HG03175 (cell line): ENCODE results near the gene PARD3B.
"Not testable (repeated sequence)": the region's sequence is repeated elsewhere in the genome, so short reads cannot be mapped to it uniquely, and the experiment has no call there.

Experiments
- ATAC-seq: cut with Tn5 transposase; IDR thresholded peaks from one replicate; pipeline ENCODE4 v1.9.1; 2021; ENCODE audit warnings: mild to moderate bottlenecking, moderate library complexity; ENCODE audit not compliant: unreplicated experiment

Gene PARD3B

GRCh38 chr2:205474741-205475415 is 929.6 kb downstream of the PARD3B start:
- ATAC-seq = no peak

DNA sequence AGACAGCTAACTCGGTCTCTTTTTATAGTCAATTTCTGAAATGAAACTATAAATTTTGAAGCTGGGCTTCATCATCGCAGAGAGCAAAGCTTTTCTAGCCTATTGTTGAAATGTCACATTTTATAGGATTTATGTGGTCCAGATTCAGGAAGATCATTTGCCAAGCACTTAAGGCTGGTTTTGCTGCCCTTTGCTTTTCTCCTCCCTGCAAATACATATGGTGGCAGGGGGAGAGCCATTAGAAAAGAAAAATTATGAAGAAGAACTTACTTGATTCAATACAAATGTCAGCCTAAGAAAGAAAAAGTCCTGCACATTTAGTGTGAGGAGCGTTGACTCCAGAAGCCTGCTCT is 930.1 kb downstream of the PARD3B start:
- no peak for ATAC-seq

DNA sequence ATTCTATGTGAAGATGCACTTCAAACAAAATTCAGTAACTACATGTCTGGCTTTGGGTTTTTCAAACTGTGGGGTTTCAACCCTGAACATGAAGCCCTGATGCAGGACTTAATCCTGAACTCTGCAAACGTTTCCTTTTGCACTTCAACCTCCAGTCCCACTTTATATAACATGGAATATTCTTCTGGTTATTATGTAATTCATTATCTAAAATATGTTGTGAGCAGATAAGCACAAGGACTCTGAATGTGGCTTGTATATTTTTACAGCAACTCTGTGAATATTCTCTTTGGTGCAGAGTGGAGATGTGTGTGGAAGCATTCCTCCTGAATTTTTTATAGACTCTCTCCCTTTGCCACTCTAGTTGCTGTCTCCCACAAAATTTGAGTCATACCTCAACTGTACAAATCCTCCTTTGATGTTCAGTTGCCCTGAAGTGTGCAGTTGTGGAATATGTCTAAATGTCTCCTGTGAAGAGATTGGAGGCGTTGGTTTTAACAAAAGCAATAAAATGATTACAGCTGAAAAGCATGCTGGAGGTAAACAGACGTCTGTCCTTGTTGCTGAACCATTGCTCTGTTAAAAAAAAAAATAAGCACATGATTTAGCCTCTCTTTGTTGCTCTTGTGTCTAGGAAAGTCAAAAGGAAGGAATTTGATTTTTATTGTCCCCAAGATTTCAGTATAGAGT is 931.9 kb downstream of the PARD3B start:
- ATAC-seq = no peak

GRCh38 chr2:205481861-205482260 is 936.6 kb downstream of the PARD3B start:
- no peak for ATAC-seq

DNA sequence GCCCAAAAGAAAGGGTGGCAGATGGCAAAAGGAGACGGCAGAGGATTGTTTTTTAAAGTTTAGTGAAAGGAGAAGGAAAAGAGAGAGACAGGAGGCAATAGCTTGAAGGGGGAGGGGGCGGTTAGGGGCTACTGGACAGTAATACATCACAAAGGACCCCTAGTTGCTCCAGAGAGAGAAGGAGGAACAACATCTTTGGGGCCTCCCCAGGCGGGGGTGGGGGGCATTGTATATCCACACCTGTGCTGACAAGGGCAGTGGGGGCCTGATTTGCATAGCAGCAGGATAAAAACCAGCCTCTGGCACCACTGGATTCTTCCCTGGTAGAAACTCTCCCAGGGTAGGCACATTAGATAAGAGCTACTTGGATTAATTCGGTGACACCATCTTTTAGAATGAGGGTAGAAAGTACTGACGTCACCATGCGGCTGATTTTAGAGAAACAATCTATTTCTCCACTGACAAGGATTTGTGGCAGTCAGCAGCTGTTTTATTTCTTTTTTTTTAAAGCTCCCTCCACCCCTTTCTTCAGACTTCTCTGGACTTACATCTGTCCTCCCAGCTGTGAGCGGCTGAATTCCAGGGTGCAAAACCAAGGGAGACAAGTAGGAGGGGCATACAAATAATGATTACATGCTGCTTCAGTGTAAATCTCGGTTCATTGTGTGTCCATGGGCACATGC is 937.3 kb downstream of the PARD3B start:
- ATAC-seq = no peak

DNA sequence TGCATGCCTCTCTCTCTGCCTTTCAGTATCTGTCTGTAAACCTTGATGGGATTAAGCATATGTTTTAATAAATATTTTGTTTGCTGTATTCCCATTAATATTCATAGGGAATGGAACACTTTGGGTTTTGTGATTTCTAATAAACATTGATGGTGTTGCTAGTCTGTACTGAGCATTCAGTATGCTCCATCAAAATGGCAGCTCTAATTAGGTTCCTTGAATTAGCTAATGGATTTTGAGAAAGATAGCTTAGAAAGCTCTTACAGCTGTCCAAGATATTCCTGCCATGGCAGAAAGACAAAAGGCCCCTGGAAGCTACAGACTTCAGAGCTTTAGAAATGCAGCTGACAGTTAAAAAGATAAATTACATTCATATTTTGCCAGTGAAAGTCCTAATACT is 937.8 kb downstream of the PARD3B start:
- no peak for ATAC-seq

DNA sequence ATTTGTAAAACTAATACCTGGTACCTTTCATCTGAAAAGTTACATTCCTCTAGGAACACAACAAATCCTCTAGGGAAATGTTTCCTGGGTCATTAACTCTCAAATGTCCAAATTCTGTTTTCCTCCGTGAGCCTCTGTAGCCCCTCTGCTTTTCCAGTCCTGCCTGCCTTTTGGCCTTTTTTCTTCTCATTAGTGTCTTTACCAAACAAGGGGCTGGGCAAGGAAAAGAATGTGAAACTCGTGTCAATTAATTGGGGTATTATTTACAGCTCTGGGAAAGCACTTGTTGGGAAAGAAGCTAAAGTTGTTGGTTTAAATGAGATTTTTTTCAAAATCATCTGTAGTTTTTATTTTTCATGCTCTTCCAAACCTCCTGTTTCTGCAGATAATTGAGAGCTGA is 938.9 kb downstream of the PARD3B start:
- no peak for ATAC-seq

- no peak for ATAC-seq
Observed at GRCh38 chr2:205484764-205485163, 939.5 kb downstream of the PARD3B start.

- not testable (repeated sequence) for ATAC-seq
Observed at GRCh38 chr2:205493528-205493927, 948.3 kb downstream of the PARD3B start.

DNA sequence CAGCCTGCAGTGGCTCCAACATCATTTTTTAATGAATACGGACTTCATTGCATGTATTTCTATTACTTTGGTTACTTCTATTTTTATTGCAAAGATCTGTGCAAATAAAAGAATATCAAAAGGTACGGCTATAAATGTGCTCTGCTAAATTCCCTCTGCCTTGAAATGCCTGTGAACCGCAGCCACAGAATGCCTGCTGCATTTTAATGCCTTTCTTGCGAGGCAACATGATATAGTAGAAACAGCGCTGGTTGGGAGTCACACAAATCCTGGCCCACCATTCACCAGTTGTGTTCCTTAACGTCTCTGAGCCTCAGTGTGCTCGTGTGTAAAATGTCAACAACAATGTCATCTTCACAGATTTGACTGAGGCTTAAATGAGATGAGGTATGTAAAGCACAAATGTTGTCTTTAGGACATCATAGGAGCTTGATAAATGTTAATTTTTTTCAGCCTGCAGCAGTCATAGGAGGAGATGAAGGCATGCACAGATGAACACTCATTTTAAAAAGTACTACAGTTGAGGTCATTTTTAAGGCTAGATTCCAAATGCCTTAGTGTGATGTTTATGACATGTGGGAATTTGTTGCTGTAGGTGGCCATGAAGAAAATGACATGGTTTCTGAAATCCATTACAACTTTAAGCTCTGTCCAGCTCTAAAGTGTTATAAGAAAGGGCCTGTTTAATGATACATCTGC is 949.4 kb downstream of the PARD3B start:
- no peak for ATAC-seq

DNA sequence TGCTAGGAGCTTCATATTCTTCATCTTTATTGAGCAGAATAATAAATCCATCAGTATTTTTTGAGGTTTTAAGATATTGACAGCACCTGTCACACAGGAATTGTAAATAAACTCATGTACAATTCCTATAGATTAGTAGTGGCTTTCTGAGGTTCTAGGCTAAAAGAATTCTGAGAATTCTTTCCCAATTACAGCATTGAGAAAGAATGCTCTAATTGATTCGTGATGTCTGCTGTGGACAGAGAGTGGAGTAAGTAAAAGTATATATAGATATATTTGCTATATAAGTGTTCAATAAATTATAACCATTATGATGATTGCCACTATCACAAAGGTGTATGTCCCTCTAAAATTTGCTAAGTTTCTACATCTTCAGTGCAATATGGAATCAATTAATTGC is 950.5 kb downstream of the PARD3B start:
- no peak for ATAC-seq

DNA sequence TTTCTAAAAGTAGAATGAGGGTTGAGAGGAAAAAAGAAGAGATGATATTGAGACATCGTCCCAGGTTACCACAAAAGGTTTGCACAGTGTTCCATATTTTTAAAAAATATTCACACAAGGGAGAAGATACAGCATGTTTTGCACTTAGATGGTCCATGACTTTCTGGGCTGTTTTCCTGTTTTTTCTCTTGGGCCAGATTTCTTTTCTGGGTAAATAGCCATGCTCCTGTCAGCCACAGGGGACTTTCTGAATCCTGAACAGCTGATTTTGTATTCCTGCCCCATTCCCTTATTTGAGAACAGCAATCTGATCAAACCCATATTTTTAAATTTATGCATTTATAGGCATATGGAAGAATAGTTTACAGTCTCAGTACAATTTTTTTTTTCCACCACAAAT is 951.1 kb downstream of the PARD3B start:
- ATAC-seq = no peak

DNA sequence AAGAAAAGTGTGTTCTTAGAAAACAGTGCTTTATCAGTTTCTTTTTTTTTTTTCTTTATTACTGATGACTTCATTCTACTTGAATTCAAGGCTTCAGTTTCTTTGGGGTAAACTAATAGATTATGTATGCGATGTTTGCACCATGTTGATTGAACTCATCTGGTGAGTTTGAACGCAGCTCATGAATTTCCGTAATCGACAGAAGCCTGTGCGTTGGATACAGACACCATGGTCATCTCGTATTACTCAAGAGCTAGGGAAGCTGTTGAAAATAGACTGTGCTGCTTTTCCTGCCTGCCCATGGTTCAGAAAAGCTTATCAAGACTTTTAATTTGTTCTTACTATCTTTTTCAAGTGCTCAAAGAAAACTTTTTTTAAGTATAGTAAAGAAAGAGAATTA is 951.5 kb downstream of the PARD3B start:
- ATAC-seq = no peak

- no peak for ATAC-seq
Observed at GRCh38 chr2:205499006-205499405, 953.7 kb downstream of the PARD3B start.

DNA sequence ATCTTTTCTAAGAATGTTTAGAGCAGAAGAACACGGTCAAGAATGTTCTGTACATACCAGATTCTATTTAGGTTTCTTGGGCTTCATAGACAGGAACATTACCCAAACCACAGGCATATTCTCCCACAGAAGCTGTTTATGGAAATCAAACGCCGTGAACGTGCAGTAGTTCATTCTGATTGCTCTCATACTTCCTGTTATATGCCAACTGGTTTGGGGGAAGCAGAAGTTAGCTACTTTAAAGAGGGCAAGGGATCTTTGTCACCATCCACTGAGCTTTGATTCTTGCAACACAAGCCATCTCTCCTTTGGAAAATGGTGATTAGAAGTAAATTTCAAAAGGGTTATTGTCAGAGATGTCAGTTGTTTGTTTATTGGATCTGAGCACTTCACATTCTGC is 954.8 kb downstream of the PARD3B start:
- ATAC-seq = no peak

GRCh38 chr2:205500951-205501350 is 955.7 kb downstream of the PARD3B start:
- ATAC-seq = no peak

GRCh38 chr2:205501826-205502225 is 956.6 kb downstream of the PARD3B start:
- no peak for ATAC-seq

GRCh38 chr2:205505371-205505770 is 960.1 kb downstream of the PARD3B start:
- ATAC-seq = no peak

DNA sequence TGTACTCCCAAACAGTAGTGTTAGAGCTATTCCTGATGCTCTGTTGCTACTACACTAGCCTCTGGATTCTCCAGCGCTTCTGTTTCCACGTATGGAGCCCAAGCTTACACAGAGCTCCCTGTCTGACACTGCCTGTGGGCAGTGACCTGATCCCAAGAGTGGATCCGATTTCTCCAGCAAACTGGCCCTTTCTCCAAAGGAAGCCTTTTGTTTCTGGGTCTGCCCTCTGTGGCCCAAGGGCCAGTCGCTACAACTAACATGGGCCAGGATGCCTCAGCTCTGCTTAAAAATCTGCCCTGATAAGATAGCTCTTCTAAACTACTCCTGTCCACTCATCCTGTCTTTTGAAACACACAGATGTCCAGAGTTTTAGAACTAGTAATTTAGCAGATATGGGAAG is 964.4 kb downstream of the PARD3B start:
- ATAC-seq = no peak

- no peak for ATAC-seq
Observed at GRCh38 chr2:205510345-205510744, 965.1 kb downstream of the PARD3B start.

DNA sequence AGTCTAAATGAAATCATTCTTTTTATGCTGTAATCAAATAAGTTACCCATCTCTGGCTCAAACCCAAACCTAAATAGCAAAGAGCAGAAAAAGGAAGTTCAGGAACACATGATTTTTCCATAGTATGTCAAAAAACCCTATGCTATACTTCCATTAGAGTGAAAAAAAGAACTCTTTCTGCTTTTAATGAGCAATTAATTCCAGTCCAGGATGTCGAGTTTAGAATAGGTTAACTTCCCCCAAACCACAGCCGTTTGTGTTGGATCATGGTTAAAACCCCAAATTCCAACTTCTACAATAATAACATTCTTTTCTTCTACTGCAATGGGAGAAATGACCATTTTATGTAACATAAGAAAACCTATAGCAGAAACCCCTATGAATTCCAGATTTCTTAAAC is 965.9 kb downstream of the PARD3B start:
- ATAC-seq = no peak

DNA sequence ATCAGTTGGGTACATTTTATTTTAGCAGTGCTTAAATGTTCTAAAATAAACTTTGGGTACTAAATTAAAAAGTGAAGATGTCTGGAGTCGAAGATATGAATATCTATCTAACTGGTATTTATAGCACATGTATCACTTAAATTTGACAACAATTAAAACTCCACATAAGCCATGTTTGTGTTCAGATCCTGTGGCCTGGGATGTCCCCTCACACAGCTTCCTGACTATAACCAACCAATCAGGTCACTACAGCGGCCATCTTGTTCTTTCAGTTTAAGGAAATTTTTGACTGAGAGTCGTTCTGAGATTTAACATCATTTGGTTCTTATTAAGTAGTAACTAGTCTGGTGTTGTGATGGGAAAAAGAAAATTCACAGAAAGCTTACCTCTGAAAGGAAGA is 966.4 kb downstream of the PARD3B start:
- ATAC-seq = no peak
